ENCODE results near the gene SYAP1.
"Not testable (repeated sequence)": the region's sequence is repeated elsewhere in the genome, so short reads cannot be mapped to it uniquely, and the experiment has no call there.

Gene SYAP1

GRCh38 chrX:16726347-16726988, 7.1 kb downstream of the SYAP1 start:
- DNase-seq = not testable (repeated sequence)

DNA sequence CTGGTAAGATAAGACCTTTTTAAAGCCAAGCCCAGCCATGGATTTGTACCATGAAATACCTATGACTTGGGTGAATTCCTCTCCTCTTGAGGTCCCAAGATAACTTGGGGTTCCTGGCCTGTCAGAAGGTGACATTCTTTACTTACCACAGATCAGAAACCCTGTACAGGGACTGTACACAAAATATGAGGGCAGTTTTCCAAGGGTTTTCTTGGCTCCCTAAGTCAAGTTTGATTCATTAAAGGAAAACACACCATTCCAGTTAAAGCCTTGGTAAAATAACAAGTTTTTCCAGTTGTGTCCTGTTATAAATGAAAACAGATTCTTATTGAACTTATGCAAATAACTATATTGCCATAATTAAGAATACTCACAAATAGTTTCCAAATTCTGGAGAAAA, 8.2 kb downstream of the SYAP1 start:
- no peak for DNase-seq

DNA sequence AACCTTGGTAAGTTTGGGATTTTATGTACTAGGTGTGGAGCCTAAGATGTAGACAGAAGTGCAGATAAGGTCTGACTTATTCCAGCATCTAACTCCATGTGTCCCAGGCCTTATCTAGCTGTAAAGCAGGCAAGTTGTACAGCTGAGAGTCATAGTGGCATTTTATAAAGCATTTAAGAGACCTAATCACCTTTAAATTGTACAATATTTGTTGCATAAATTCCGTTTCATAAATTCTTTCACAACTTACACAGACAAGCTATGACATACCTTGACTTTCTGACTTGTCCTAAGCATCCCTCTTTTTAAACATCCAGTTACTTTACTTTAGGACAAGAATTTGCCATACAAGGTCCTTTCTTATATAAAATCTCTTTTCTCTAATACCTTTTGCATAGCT, 11.0 kb downstream of the SYAP1 start:
- DNase-seq = no peak

DNA sequence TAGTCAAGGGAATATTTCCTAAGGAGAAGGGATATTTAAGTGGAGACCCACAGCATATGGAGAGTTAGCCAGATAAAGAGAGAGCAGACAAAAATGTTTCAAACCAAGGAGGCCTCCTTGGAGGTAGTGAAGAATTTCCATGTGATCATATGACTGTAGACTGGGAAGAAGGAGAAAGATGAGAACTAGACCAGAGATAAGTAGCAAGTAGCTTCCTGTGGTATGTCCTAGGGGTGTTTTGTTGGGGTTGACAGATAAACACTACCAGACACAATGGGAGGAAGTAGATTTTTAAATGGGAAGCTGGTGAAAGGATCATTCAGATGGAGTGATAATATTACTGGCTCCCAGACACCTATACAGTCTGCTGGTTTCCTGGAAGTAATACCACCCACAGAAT, 13.6 kb downstream of the SYAP1 start:
- no peak for DNase-seq

GRCh38 chrX:16737024-16737423, 17.6 kb downstream of the SYAP1 start:
- DNase-seq = no peak

GRCh38 chrX:16739574-16739973, 20.2 kb downstream of the SYAP1 start:
- DNase-seq = no peak

- peak; percentile 63 for DNase-seq
Observed at GRCh38 chrX:16743604-16744325, 24.4 kb downstream of the SYAP1 start.

DNA sequence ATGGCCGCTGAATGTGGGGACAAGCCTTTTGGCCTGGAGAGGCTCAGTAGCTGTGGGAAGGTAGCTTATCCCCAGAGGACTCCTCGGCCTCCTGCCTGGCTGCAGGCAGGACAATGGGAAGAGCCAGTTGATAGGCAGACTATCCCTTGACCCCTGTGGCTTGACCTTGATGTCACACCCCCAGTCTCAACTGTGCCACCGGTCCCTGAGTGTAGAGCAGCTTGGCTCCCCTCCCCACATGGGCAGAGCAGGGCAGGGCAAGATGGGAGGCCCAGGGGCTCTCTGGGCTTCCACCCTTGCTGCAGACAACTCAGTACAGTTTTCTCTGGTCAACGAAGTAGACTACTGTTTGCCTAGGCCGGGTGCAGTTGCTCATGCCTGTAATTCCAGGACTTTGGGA, 25.7 kb downstream of the SYAP1 start:
- DNase-seq = no peak

GRCh38 chrX:16745659-16746058, 26.2 kb downstream of the SYAP1 start:
- no peak for DNase-seq

DNA sequence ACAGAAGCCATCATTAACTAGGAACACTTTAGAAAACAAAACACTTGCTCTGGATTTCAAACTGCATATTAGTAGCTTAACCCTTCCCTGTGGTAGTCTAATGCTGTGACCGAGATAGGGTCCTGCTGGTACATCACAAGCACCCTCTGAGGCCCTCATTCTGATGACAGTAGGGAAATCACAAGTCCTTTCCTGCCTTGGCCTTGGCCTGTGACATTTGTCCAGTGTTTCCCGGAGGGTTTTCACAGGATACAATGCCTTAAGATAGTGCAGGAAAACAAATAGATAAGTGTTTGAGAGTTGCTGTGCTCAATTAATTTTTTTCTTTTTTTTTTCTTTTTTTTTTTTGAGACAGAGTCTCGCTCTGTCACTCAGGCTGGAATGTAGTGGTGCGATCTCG, 29.0 kb downstream of the SYAP1 start:
- DNase-seq = no peak

- no peak for DNase-seq
Observed at GRCh38 chrX:16750136-16750535, 30.7 kb downstream of the SYAP1 start.

DNA sequence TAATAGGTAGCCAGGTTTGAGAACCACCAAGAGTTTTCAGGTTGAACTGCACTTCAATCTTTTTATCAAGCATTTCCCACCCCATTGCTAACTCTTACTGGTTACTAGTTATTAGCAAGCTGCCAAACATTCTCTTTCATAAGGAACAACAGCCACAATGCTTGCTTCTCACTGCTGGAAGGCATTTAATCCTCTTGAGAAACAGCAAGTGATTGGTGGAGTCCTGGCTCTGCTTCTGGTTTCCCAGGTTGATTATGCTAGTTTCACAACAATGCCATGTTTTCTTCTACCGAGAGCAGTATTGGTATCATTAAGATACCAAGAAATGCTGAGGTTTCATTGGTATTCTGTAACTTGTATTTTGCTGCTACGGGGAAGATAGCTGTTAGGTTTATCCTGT, 34.6 kb downstream of the SYAP1 start:
- no peak for DNase-seq

DNA sequence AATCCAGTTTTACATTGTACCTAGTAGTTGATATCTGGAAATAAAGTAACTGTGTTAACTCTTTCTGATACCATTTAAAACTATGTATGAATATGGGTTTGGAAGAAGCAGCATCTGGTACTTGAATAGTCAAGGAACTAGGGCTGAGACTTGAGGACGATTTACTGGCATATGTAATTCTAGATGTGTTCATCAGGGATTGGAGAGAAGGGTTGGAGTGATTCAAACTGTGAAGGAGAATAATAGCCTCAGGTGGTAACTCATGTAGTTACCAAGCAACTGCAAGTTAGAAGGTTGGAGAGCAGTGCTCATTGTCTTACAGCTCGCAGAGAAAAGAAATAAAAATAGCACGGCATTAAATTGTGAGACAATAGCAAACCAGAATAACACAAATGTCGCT, 37.3 kb downstream of the SYAP1 start:
- DNase-seq = no peak

DNA sequence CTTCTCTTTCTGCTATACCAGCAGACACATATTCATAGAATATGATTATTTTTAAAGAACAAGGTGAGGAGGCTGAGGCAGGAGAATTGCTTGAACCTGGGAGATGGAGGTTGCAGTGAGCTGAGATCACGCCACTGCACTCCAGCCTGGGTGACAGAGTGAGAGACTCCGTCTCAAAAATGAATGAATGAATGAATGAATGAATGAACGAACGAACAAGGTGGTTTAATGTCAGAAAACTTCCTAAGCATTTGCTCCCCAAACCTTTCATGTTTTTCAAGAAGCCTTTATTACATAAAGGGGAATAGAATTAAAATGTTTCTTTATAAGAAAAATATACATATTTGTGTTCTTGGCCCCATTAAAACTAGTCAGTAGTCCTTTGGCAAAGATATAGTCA, 42.1 kb downstream of the SYAP1 start:
- not testable (repeated sequence) for DNase-seq

DNA sequence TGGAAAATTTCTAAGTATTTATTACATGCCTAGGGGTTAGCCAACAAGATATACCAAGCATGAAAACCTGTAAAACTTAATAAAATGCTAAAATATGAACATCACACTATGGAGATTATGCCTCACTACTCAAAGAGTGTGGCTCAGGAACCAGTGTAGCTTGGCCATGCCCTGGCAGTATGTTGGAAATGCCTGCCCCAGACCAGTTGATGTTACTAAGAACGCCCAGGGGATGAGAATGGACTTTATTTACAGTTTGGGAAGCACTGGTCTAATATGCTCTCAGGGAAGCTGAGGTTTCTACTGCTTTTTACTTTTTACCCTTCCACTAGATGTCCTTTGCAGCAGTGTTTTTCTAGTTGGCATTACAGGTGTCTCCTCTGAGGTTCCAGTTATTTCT, 43.2 kb downstream of the SYAP1 start:
- DNase-seq = no peak

DNA sequence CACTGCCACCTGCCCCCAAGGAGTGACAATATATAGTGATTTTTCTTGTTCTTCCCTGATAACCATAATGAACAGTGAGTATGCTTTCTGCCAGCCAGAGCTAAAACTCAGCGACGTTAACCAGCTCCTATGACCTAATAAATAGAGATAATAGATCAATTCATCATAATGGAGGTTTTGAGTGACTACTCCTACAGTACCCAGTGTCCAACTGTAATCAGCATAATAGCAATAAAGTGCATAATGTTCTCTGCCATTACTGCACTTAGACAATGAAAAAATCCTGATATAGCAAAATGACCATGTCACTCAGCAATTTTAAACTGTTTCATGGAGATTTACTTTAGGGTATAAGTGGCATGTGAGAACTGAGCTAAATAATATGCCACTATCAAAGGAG, 46.2 kb downstream of the SYAP1 start:
- DNase-seq = no peak

DNA sequence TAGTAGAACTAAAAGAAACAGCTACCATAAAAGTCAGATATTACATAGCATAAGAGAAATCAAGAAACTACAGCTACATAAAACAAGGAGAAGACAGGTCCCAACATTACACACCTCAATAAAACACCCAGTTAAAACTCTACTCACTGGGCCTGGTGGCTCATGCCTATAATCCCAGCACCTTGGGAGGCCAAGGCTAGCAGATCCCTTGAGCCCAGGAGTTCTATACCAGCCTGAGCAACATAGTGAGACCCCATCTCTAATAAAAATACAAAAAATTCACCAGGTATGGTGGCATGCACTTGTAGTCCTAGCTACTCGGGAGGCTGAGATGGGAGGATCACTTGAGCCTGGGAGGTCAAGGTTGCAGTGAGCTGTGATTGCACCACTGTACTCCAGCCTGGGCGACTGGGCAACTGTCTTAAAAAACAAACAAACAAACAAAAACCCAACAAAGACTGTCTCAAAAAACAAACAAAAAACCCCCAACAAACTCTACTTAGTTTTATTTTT, 51.6 kb downstream of the SYAP1 start:
- DNase-seq = no peak

DNA sequence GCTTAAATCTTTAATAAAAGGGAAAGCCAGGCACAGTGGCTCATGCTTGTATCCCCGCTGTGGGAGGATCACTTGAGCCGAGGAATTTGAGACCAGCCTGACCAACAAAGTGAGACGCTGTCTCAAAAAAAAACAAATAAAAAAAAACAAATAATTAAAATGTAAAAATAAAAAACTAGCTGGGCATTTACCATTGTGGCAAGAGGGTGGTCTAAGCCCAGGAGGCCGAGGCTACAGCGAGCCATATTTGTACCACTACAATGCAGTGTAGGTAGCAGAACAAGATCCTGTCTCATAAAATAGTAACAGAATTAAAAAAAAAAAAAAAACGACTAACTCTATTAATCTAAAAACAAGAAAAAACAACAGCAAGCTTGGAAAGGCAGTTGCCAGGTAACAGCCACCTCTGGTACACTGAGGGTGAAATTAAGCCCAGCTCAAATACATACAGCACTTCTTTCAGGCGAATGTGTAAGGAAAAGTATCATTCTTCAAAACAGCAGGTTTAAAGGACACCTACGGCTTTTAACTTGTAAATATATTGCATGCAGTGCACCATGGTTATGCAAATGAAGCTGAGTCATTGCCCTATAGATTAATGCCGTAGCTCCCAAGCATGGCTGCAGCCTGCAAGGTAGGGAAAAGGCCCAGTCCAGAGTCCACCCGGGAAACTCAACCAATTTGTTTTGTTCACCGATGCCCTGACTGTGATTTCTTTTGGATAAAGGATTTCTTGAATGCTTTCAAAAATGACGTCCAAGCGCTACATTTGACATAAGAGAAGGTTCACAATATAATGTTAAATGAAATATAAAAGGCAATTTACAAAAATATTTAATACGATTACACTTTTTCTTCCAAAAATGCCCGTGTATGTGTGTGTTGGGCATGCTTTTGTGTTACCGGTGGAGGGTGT, 52.3 kb downstream of the SYAP1 start:
- DNase-seq = peak; percentile 53

DNA sequence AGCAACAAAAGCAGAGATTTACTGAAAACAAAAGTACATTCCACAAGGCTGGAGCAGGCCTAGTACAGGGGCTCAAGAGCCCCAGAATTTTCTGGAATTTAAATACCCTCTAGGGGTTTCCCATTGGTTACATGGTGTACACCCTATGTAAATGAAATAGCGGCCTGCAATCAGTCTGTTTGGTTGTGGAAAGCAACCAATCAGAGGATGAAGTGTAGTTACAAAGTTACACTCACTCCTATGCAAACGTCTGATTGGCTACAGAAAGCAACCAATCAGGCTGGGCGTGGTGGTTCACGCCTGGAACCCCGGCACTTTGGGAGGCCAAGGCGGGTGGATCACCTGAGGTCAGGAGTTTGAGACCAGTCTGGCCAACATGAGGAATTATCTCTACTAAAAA, 53.0 kb downstream of the SYAP1 start:
- no peak for DNase-seq

DNA sequence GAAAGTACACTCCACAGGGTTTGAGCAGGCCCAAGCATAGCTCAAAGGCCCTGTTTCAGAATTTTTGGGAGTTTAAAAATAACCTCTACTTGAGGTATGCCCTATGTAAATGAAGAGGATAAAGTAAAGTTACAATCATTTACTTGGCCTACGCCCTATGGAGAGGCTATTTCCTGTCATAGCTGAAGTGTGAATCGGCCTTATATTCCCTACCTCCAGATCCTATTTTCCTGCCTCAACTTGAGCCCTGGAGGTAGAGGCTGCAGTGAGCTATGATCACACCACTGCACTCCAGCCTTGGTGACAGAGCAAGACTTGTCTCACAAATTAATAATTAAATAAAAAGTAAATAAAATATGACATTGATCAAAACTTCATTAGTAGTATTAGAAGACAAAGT, 55.3 kb downstream of the SYAP1 start:
- DNase-seq = no peak

DNA sequence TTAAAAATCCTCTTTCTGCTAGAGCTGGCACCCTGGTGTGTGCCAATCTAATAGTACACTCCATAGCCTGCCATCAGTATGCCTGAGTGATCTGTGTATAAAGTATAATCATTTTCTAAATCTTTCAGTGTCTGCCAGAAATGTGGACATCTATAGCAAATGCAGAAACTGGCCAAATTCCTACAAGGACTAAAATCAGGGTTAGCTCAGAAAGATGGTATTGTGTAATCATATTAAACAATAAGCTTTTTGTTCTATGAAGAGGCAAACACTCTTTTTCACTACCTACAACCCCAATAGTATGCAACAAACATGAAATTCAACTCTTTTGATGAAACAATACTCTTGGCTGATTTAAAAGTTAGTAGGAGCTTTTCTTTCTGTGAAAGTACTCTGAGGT, 59.1 kb downstream of the SYAP1 start:
- no peak for DNase-seq

DNA sequence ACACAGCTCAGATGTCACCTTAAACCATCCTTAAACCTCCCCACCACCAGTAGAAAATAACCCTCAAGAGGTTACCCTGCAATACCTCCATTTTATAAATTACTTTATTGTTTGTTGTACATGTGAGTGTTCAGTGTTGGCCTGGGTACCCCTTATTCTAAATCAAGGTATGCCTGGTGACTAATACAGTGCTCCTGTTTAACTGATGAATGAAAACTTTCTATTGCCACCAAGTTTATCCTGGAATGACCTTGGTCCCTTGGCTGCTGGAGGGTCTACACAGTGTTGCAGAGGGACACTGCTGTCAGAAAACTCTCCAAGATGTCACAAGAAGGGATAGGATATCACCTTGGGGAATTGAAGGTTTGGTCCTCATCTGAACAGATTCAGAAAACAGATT, 59.6 kb downstream of the SYAP1 start:
- DNase-seq = no peak

GRCh38 chrX:16779815-16780214, 60.4 kb downstream of the SYAP1 start:
- DNase-seq = not testable (repeated sequence)

GRCh38 chrX:16783452-16783851, 64.0 kb downstream of the SYAP1 start:
- no peak for DNase-seq

Data from NCI-H226 (cell line).